Astrocyte of the spinal cord (primary cell): Measurements from ENCODE around the gene ARHGEF19.
A peak's percentile ranks its signal among the peaks of the same experiment; 100 is the strongest.

ENCODE experiments used
- DNase-seq: peaks from one replicate; pipeline ENCODE4 v3.0.0; 2011; ENCODE audit warnings: low read depth, low spot score
- H3K4me3 ChIP-seq: 2 replicates; pipeline ENCODE4 v1.5.1; 2011; ENCODE audit warnings: low read depth, mild to moderate bottlenecking, low read length, moderate library complexity
- CTCF ChIP-seq: IDR thresholded peaks from 2 replicates; pipeline ENCODE4 v1.5.1; 2012; ENCODE audit warnings: low read depth, mild to moderate bottlenecking, low read length, inconsistent platforms
- in situ Hi-C: cut with HindIII; loops from 2 replicates; pipeline ENCODE4 v1.10.0; 2017; ENCODE audit warnings: low sequenced_read_pairs

The ARHGEF19 gene

DNA sequence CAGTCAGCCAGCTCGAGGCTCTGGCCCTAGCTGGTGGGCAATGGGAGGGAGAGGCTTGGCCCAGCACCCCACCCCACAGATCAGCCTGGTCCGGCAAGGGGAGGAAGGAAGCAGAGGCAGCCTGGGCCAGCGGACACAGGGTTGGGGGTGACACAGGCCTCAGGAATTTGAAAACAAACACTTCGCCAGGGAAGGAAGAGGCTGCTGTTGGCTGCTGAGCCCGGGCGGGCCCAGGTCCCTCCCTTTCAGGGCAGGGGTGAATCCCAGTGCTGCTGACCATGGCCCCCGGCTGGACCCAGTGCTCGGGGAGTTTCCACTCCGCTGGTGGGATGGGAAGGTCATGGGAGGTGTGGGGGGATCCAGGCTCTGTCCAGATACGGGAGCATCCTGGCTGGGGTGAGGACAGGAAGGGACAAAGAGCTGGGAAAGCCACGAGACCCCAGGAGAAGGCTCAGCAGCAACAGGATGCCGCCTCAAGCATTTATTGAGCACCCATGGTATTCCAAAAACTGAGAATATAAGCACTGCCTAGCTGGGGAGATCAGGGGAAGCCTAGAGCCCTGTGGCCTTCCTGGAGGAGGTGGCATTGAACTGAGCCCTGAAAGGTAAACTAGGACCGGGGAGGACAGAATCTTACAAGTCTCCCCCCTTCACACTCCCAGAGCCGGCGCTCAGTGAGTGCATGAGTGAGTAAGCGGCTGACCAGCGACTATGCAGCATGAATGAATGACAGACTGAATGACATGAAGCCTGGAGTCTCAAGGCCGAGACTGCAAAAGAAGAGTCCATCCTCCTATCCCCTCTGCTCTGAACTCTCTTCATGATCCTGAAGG, 30.3 kb downstream of the ARHGEF19 start:
- TF ChIP-seq CTCF = no peak
- DNase-seq = peak; percentile 92
- H3K4me3 ChIP-seq = no peak overlapping the region
- in situ Hi-C loops = no loop called here

GRCh38 chr1:16180291-16180824, 32.1 kb downstream of the ARHGEF19 start:
- in situ Hi-C loops = no loop called here
- no peak overlapping the region for H3K4me3 ChIP-seq
- peak; percentile 76 for DNase-seq
- TF ChIP-seq CTCF = no peak

DNA sequence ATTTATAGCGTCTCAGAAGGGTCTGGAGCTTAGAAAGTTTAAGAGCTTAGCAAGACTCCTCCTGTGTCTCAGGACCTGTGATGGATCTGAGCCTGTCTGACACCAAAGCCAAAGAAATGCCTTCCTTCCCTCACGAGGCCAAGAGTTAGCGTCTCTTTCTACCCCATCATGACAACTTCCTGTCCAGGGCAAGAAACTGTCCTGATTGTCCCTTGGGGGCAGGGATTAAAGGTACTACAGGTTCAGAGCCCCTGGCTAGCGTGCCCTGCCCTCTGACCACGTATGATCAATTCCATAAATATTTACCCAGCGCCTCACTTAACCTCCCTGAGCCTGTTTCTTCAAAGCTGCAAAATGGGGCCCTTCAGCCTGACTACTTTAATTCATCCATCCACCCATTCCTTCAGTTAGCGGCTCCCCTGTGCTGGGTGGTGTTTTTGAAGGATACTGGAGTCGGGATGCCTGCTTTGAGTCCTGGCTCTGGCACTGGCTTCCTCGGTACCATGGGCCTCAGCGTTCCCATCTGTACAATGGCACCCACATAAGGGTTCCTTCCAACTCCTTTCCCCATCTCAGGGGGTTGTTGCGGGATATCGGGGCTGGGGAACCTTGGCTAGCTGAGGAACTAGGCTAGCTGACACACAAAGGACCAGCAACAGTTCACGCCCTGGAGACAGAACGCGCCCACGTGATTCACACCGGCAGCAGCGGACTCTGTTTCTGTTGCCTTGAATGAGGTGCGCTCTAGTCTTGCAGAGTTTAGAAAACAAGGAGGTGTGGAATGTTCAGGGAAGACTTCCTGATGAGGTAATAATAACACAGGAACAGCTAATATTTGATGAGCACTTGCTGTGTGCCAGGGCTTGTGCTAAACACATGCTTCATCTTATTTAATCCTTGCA, 33.6 kb downstream of the ARHGEF19 start:
- no peak overlapping the region for H3K4me3 ChIP-seq
- no peak for DNase-seq
- in situ Hi-C loops = no loop called here
- TF ChIP-seq CTCF = no peak

DNA sequence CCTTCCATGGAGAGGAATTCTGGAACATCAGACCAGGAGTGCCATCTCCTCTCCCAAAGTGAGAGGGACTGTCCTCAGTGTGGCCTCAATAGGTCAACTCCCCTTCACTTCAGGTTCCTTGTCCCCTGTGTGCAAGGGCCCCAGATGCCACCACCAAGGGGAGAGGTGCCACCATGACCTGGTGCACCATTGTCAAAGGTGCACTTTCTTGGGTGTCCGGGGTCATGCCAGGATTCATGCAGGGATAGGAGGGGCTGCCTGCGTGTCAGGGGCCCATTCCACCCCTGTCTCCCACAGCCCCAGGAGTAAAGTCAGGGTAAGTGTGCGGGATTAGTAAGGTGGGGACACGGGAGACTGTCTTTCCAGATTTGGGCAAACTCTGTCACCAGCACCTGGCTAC, 35.1 kb downstream of the ARHGEF19 start:
- in situ Hi-C loops = no loop called here
- H3K4me3 ChIP-seq = no peak overlapping the region
- TF ChIP-seq CTCF = no peak
- no peak for DNase-seq

- H3K4me3 ChIP-seq = no peak overlapping the region
- no peak for TF ChIP-seq CTCF
- in situ Hi-C loops = no loop called here
- no peak for DNase-seq
These were observed 35.8 kb downstream of the ARHGEF19 start for GRCh38 chr1:16176653-16177052.
